GM06990 (cell line): ENCODE measurements around the gene MBTD1.

Experiments used
- DNase-seq: peaks from one replicate; pipeline ENCODE4 v3.0.0-alpha.2; 2011; ENCODE audit not compliant: insufficient read length; ENCODE audit errors: extremely low read depth
- H3K27me3 ChIP-seq: replicated peaks from 2 replicates; pipeline ENCODE4 v1.6.0; 2011; ENCODE audit warnings: low read length; ENCODE audit not compliant: control insufficient read depth, insufficient read depth
- H3K36me3 ChIP-seq: 2 replicates; pipeline ENCODE4 v1.5.1; 2011; ENCODE audit warnings: low read length; ENCODE audit not compliant: control insufficient read depth, insufficient read depth
- H3K4me3 ChIP-seq: replicated peaks from 2 replicates; pipeline ENCODE4 v1.5.1; 2011; ENCODE audit warnings: low read depth, mild to moderate bottlenecking, control low read depth, low read length
- TF ChIP-seq, protein P1 (sequence below): IDR thresholded peaks from 2 replicates; pipeline ENCODE4 v1.5.1; 2011; ENCODE audit warnings: low read length, control low read depth, mild to moderate bottlenecking, inconsistent platforms; ENCODE audit not compliant: insufficient read depth, poor library complexity, severe bottlenecking

Gene MBTD1

DNA sequence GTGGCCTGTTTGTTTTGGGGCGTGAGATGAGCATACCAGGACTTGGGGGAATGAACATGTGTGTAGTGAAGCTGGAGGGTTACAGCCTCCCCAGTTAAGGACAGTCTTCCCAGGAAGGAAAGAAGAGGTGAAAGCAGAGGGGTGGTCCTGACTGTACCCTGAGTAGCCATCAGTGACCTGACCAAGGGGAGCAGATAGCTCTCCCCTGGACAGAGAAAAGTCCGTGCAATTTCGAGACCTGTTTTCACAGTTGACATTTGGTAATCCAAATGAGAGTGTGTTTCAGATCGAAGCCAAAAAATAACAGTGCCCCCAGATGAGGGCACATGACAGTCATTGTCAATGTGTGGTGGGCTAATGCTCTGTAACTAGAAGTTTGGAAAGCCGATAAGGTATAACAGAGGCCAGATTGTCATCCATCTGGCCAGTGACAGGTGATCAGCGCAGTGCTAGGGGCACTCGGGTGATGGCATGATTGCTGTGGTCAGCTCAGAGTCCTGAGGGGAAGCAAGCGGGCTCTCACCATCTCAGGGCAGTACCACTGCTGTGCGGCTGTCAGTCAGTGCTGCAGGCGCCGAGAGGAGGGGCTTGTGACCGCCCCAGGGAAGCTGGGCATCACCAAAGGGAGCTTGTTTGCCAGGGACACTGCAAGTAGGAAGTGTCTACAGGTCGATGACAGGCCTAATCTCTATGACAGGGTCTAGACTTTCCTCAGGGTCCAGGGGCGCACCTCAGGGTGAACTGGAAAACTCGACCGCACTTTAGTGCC, 94.8 kb downstream of the MBTD1 start:
- peaks cover 16% of the 10 kb centered on the region for H3K36me3 ChIP-seq
- H3K4me3 ChIP-seq, result peak overlapping the region; percentile 88
- DNase-seq, result no peak

DNA sequence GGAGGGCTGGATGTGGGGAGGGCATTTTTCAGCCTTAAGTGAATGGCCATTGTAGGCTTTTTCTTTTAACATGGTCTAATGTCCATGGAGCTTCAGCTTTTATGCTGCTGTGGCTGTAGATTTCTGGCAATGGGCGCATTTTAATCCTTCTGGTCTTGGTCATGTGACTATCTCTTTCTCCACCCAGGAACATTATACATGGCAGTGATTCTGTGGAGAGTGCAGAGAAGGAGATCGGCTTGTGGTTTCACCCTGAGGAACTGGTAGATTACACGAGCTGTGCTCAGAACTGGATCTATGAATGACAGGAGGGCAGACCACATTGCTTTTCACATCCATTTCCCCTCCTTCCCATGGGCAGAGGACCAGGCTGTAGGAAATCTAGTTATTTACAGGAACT, 98.3 kb downstream of the MBTD1 start:
- no peak for DNase-seq
- Histone ChIP-seq H3K4me3 (no peak overlapping the region), H3K27me3 (no peaks in the 10 kb centered on the region), H3K36me3 (peaks cover 20% of the 10 kb centered on the region)
- TF ChIP-seq, protein P1, sequence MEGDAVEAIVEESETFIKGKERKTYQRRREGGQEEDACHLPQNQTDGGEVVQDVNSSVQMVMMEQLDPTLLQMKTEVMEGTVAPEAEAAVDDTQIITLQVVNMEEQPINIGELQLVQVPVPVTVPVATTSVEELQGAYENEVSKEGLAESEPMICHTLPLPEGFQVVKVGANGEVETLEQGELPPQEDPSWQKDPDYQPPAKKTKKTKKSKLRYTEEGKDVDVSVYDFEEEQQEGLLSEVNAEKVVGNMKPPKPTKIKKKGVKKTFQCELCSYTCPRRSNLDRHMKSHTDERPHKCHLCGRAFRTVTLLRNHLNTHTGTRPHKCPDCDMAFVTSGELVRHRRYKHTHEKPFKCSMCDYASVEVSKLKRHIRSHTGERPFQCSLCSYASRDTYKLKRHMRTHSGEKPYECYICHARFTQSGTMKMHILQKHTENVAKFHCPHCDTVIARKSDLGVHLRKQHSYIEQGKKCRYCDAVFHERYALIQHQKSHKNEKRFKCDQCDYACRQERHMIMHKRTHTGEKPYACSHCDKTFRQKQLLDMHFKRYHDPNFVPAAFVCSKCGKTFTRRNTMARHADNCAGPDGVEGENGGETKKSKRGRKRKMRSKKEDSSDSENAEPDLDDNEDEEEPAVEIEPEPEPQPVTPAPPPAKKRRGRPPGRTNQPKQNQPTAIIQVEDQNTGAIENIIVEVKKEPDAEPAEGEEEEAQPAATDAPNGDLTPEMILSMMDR, result no peak

More for the DNA sequence above, 94.8 kb downstream of the MBTD1 start:
- H3K27me3 ChIP-seq, result no peaks in the 10 kb centered on the region
- TF ChIP-seq, protein P1, result no peak

DNA sequence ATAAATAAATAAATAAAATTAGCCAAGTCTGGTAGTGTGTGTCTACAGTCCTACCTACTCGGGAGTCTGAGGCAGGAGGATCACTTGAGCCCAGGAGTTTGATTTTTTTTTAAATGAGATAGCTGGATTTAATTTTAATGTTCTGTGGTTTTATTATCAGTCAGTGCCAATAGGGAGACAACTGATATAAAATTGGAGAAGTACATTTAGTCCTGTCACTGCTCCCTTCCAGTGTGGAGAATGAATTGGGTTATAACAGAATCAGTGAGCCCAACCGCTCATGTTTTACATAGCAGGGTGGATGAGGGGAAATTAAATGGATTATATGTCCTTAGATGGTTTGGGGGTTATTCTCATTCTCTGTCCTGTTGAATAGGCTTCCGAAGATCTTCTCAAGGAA, 100.2 kb downstream of the MBTD1 start:
- H3K4me3 ChIP-seq, result no peak overlapping the region
- peaks cover 23% of the 10 kb centered on the region for H3K36me3 ChIP-seq
- DNase-seq, result no peak
- TF ChIP-seq, protein P1, result no peak
- no peaks in the 10 kb centered on the region for H3K27me3 ChIP-seq

DNA sequence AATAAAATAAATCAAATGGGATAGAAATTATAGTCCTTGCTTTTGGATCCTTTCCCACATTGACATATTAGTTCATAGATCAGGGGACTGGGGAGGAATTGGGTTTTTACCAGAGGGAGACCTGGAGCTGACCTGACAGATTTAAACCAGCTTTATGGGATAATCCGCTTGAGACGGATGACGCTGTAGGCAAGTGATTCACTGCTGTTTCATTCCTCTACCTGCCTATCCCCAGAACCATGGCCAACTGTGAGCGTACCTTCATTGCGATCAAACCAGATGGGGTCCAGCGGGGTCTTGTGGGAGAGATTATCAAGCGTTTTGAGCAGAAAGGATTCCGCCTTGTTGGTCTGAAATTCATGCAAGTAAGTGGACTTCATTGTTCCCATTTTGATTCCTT, 104.4 kb downstream of the MBTD1 start:
- H3K36me3 ChIP-seq, result peaks cover 13% of the 10 kb centered on the region
- no peaks in the 10 kb centered on the region for H3K27me3 ChIP-seq
- TF ChIP-seq, protein P1, result no peak
- DNase-seq, result no peak
- H3K4me3 ChIP-seq, result no peak overlapping the region

DNA sequence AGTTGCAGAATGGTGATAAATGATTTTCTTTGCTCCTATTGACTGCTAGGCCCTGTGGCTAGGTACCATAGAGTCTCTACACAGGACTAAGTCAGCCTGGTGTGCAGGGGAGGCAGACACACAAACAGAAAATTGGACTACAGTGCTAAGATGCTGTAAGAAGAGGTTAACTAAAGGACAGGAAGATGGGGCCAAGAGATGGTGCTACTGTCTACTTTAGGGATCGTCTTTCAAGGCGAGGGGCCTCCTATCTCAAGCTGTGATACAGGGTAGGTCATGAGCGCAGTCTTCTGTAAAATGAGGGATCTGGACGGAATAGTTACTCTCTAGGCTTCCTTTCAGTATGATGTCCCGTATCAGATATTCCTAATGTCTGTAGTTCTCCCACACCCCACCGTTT, 105.7 kb downstream of the MBTD1 start:
- DNase-seq, result no peak
- no peaks in the 10 kb centered on the region for H3K27me3 ChIP-seq
- peak overlapping the region; percentile 86 for H3K4me3 ChIP-seq
- peaks cover 9% of the 10 kb centered on the region for H3K36me3 ChIP-seq
- TF ChIP-seq, protein P1, result no peak
